HepG2 (cell line): ENCODE measurements around the gene ENG. TPM values are rescaled to one million over a fixed set of nuclear protein-coding genes. Genes with fewer than 3 reads are reported as not detected.

Experiments used
- ATF6 ChIP-seq: sonication (generic); formaldehyde crosslinking; conservative IDR thresholded peaks from 2 replicates; pipeline ENCODE4 v1.4.0; 2020; ENCODE audit warnings: missing genetic modification reagents
- GPBP1L1 ChIP-seq: sonication (generic); formaldehyde crosslinking; IDR thresholded peaks from 2 replicates; pipeline ENCODE4 v1.5.0; 2020; ENCODE audit warnings: mild to moderate bottlenecking, missing genetic modification reagents
- HIC2 ChIP-seq: sonication (generic); formaldehyde crosslinking; IDR thresholded peaks from 2 replicates; pipeline ENCODE4 v1.9.0; 2022; ENCODE audit warnings: low read depth, missing genetic modification reagents
- HNRNPH1 ChIP-seq: fragments of 200-400 bp; formaldehyde crosslinking; optimal IDR thresholded peaks from 2 replicates; pipeline ENCODE3; 2017; ENCODE audit warnings: mild to moderate bottlenecking, low read depth, low read length
- MZF1 ChIP-seq: sonication (generic); formaldehyde crosslinking; IDR thresholded peaks from 2 replicates; pipeline ENCODE4 v1.8.1; 2023; ENCODE audit warnings: mild to moderate bottlenecking, missing genetic modification reagents, borderline replicate concordance
- NONO ChIP-seq, 2 experiments: fragments of 450-650 bp in 1 of 2; sonication (generic) in 1 of 2; formaldehyde crosslinking in 1 of 2; IDR thresholded peaks in 1 of 2; conservative IDR thresholded peaks in 1 of 2; 2 replicates each; pipeline versions ENCODE4 v1.6.1 to v1.8.0; 2017 to 2022; ENCODE audit warnings: mild to moderate bottlenecking in 1 of 2, missing genetic modification reagents in 1 of 2, moderate library complexity in 1 of 2
- NR1H2 ChIP-seq: sonication (generic); formaldehyde crosslinking; IDR thresholded peaks from 2 replicates; pipeline ENCODE4 v1.8.1; 2022; ENCODE audit warnings: low read depth, missing genetic modification reagents, borderline replicate concordance
- NRL ChIP-seq: sonication (generic); formaldehyde crosslinking; IDR thresholded peaks from 2 replicates; pipeline ENCODE4 v1.5.0; 2020; ENCODE audit warnings: missing genetic modification reagents, mild to moderate bottlenecking, moderate library complexity, borderline replicate concordance
- PHF21A ChIP-seq: sonication (generic); formaldehyde crosslinking; IDR thresholded peaks from 2 replicates; pipeline ENCODE4 v1.5.0; 2020; ENCODE audit warnings: mild to moderate bottlenecking, missing genetic modification reagents
- RXRA ChIP-seq: sonication (generic); formaldehyde crosslinking; IDR thresholded peaks from 2 replicates; pipeline ENCODE4 v1.5.1; 2020; ENCODE audit warnings: missing genetic modification reagents
- TFDP1 ChIP-seq: IDR thresholded peaks from 2 replicates; pipeline ENCODE4 v1.6.1; 2016; ENCODE audit warnings: missing compliant biosample characterization, missing genetic modification reagents, borderline replicate concordance
- TOE1 ChIP-seq: sonication (generic); formaldehyde crosslinking; IDR thresholded peaks from 2 replicates; pipeline ENCODE4 v1.4.0; 2020; ENCODE audit warnings: mild to moderate bottlenecking, missing genetic modification reagents
- YEATS4 ChIP-seq: sonication (generic); formaldehyde crosslinking; IDR thresholded peaks from 2 replicates; pipeline ENCODE4 v1.4.0; 2020; ENCODE audit warnings: missing genetic modification reagents, borderline replicate concordance
- ZBTB7B ChIP-seq: sonication (generic); formaldehyde crosslinking; IDR thresholded peaks from 2 replicates; pipeline ENCODE4 v1.4.0; 2020; ENCODE audit warnings: missing genetic modification reagents
- ZFP91 ChIP-seq: sonication (generic); formaldehyde crosslinking; IDR thresholded peaks from 2 replicates; pipeline ENCODE4 v1.9.0; 2022; ENCODE audit warnings: missing genetic modification reagents, mild to moderate bottlenecking, borderline replicate concordance
- ZNF160 ChIP-seq: sonication (generic); formaldehyde crosslinking; IDR thresholded peaks from 2 replicates; pipeline ENCODE4 v1.8.0; 2022; ENCODE audit warnings: mild to moderate bottlenecking, inconsistent platforms, missing genetic modification reagents
- ZNF446 ChIP-seq: sonication (generic); formaldehyde crosslinking; IDR thresholded peaks from 2 replicates; pipeline ENCODE4 v1.5.0; 2020; ENCODE audit warnings: mild to moderate bottlenecking, missing genetic modification reagents
- ZNF552 ChIP-seq: sonication (generic); formaldehyde crosslinking; IDR thresholded peaks from 2 replicates; pipeline ENCODE4 v1.9.0; 2022; ENCODE audit warnings: missing genetic modification reagents, mild to moderate bottlenecking, borderline replicate concordance
- ZNF75D ChIP-seq: sonication (generic); formaldehyde crosslinking; IDR thresholded peaks from 2 replicates; pipeline ENCODE4 v1.8.1; 2023; ENCODE audit warnings: missing genetic modification reagents, mild to moderate bottlenecking, borderline replicate concordance
- ZNF792 ChIP-seq: IDR thresholded peaks from 2 replicates; pipeline ENCODE4 v1.6.1; 2016
- ZNF816 ChIP-seq: sonication (generic); formaldehyde crosslinking; IDR thresholded peaks from 2 replicates; pipeline ENCODE4 v1.8.0; 2022; ENCODE audit warnings: missing genetic modification reagents, mild to moderate bottlenecking, borderline replicate concordance
- polyA plus RNA-seq, 8 experiments: library from polyadenylated mRNA; depleted of rRNA in 3 of 8; stranded (reverse) in 7 of 8; unstranded in 1 of 8; fragments of >200 nt; fragmentation: Illumina TruSeq in 4 of 8; extraction: Trizol in 4 of 8; gene quantifications; 2 replicates each; pipeline versions ENCODE4 v1.2.1 to v1.2.3, GENCODE V29; 2011 to 2016; ENCODE audit warnings: low read depth in 4 of 8, missing spikeins in 1 of 8, mixed read lengths in 1 of 8; ENCODE audit not compliant: insufficient read depth in 1 of 8
- total RNA-seq, 5 experiments: library from RNA; depleted of rRNA; stranded (reverse); fragments of >200 nt; fragmentation: Illumina TruSeq; extraction: Trizol; gene quantifications; 2 replicates each; pipeline ENCODE4 v1.2.3, GENCODE V29; 2016; ENCODE audit warnings: low read depth in 1 of 5

ENG gene
- total and polyA plus RNA-seq, 2 of the 13 experiments (the other 11 are each of a cell fraction or from before 2014, with no cell fraction given), result 0.02 to 1.1 TPM

- TF ChIP-seq RXRA (CRISPR knock-in tag), result peak; percentile 56
- TF ChIP-seq TOE1 (CRISPR knock-in tag), result no peak
- TF ChIP-seq MZF1 (CRISPR knock-in tag), result no peak
- TF ChIP-seq TFDP1 (CRISPR knock-in tag), result peak; percentile 20; the same call in 1 of the 2 replicates
- TF ChIP-seq GPBP1L1 (CRISPR knock-in tag), result no peak
- TF ChIP-seq YEATS4 (CRISPR knock-in tag), result no peak; the same call in 1 of the 2 replicates
- peak; percentile 66; the same call in 1 of the 2 replicates for TF ChIP-seq ZBTB7B
- no peak for TF ChIP-seq ZNF160
- no peak for TF ChIP-seq ATF6 (CRISPR knock-in tag)
- no peak for TF ChIP-seq NONO (IDR thresholded peaks at IDR 0.05)
- TF ChIP-seq NONO (CRISPR knock-in tag; conservative IDR thresholded peaks at IDR 0.05), result no peak
- TF ChIP-seq ZFP91 (CRISPR knock-in tag), result peak; percentile 77; the same call in 1 of the 2 replicates
- TF ChIP-seq ZNF552 (CRISPR knock-in tag), result no peak
- 0 out of 2 replicates have a peak, but pooled peaks have one; percentile 19 for TF ChIP-seq PHF21A
- no peak for TF ChIP-seq HNRNPH1
- peak; percentile 75; the same call in 1 of the 2 replicates for TF ChIP-seq NRL (CRISPR knock-in tag)
- TF ChIP-seq ZNF75D (CRISPR knock-in tag), result no peak
- TF ChIP-seq NR1H2 (CRISPR knock-in tag), result no peak
- no peak for TF ChIP-seq ZNF446
- no peak for TF ChIP-seq ZNF792 (CRISPR knock-in tag)
- peak; percentile 35; the same call in 1 of the 2 replicates for TF ChIP-seq HIC2
- TF ChIP-seq ZNF816 (CRISPR knock-in tag), result no peak
These were observed 26.0 kb downstream of the ENG start (continued) for GRCh38 chr9:127828262-127829031.
